Breast epithelium (tissue), 3 donors: Measurements from ENCODE around the gene PICALM.

Source experiments
- CTCF ChIP-seq, 3 donors: fragments of 450-650 bp; IDR thresholded peaks; one replicate each; pipeline ENCODE4 v1.5.1; 2016 to 2017; ENCODE audit warnings: antibody characterized with exemption in 3 of 3, mild to moderate bottlenecking in 3 of 3, moderate library complexity in 3 of 3
- POLR2A ChIP-seq: fragments of 450-650 bp; IDR thresholded peaks from one replicate; pipeline ENCODE4 v1.6.1; 2016; ENCODE audit warnings: antibody characterized with exemption, mild to moderate bottlenecking, moderate library complexity

DNA sequence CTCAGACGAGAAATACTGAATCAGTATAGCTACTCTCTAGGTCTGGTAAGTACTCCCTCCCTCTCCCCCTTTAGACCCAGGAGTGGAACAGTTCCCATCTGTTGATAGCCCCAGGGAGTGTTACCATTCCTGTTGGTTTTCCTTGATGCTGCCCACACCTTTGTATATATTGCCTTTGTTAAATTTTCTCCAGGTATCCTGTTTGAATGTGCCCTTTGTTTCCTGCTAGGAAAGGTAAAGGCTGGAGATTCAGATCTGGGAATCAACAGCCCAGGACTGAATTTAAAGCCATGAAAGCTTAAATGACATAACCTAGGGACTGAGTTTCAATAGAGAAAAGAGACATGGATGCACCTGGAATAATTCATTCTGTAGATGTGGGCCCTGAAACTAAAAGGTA, 145.4 kb downstream of the PICALM start:
- no peak for TF ChIP-seq CTCF (IDR thresholded peaks at IDR 0.05)
- TF ChIP-seq POLR2A, result no peak
